Heart left ventricle (tissue), 16 donors: ENCODE measurements around the gene CLIP2. TPM values are rescaled to one million over a fixed set of nuclear protein-coding genes. Genes with fewer than 3 reads are reported as not detected.

ENCODE experiments used
- ATAC-seq, 4 donors: fragments of 200-7000 bp; cut with Tn5 transposase; one replicate each; pipeline ENCODE4 v1.9.1; 2020 to 2022; ENCODE audit warnings: moderate library complexity in 4 of 4, mild to moderate bottlenecking in 3 of 4, moderate number of reproducible peaks in 1 of 4
- DNase-seq, 5 donors: peaks; one replicate each; pipeline ENCODE4 v3.0.0-alpha.2; 2020
- H3K27ac ChIP-seq, 12 donors: fragments of 200-600 bp; sonication (generic) in 4 of 12; one replicate each; pipeline versions ENCODE4 v1.5.0 to v1.8.0; 2016 to 2022; ENCODE audit warnings: mild to moderate bottlenecking in 2 of 12
- H3K27me3 ChIP-seq, 9 donors: fragments of 200-600 bp; sonication (generic) in 2 of 9; one replicate each; pipeline versions ENCODE4 v1.5.1 to v1.8.0; 2016 to 2022; ENCODE audit warnings: mild to moderate bottlenecking in 3 of 9
- H3K36me3 ChIP-seq, 9 donors: fragments of 200-600 bp; sonication (generic) in 2 of 9; one replicate each; pipeline versions ENCODE4 v1.5.0 to v1.8.0; 2018 to 2022; ENCODE audit warnings: mild to moderate bottlenecking in 2 of 9
- H3K4me1 ChIP-seq, 12 donors: fragments of 200-600 bp; sonication (generic) in 4 of 12; one replicate each; pipeline versions ENCODE4 v1.5.0 to v1.8.0; 2016 to 2022; ENCODE audit warnings: mild to moderate bottlenecking in 3 of 12
- H3K4me3 ChIP-seq, 12 donors: fragments of 200-600 bp; sonication (generic) in 4 of 12; one replicate each; pipeline versions ENCODE4 v1.5.0 to v1.8.0; 2017 to 2022; ENCODE audit warnings: mild to moderate bottlenecking in 9 of 12, moderate library complexity in 4 of 12
- H3K9me3 ChIP-seq, 12 donors: fragments of 200-600 bp; sonication (generic) in 4 of 12; one replicate each; pipeline versions ENCODE4 v1.5.0 to v1.8.0; 2016 to 2022; ENCODE audit warnings: mild to moderate bottlenecking in 1 of 12
- POLR2A ChIP-seq, 2 donors: fragments of 450-650 bp; IDR thresholded peaks; one replicate each; pipeline ENCODE4 v1.6.1; 2017; ENCODE audit warnings: antibody characterized with exemption in 2 of 2, mild to moderate bottlenecking in 2 of 2, moderate library complexity in 2 of 2
- WGBS, 4 donors: extraction: QIAGEN DNeasy Blood & Tissue Kit in 2 of 4; methylation state at CpG; one replicate each; pipeline versions ENCODE4 v1.1.5 to v1.1.7; 2013 to 2018; 5-methylcytosine and 5-hydroxymethylcytosine counted together
- intact Hi-C, 10 donors: fragments of 100-400 bp; cut with DNase I; formaldehyde crosslinking; loops; one replicate each; pipeline versions ENCODE4 v1.11.1 to v1.14.2; 2022
- polyA plus RNA-seq, 2 donors: library from polyadenylated mRNA; stranded (reverse); fragments of 200-250 nt; gene quantifications; one replicate each; pipeline ENCODE4 v1.2.3, GENCODE V29; 2013
- total RNA-seq, 9 donors: library from RNA; depleted of rRNA in 2 of 9; stranded (reverse); fragments of >200 nt in 2 of 9; fragmentation: NEBNext Ultra II Directional in 3 of 9; extraction: Animal tissue kit (Norgen Biotek cat#: 25700) in 3 of 9; gene quantifications; one replicate each; pipeline versions ENCODE4 v1.1.0 to v1.2.4, GENCODE V29; 2016 to 2023
- TF ChIP-seq, protein P1 (sequence below), 12 donors: fragments of 200-600 bp; sonication (generic) in 4 of 12; IDR thresholded peaks; one replicate each; pipeline versions ENCODE4 v1.5.0 to v1.8.0; 2018 to 2022; ENCODE audit warnings: antibody characterized with exemption in 12 of 12, mild to moderate bottlenecking in 5 of 12
- donor health status: ischemic (EF 13 %, LVEDD 7.1; RV severe dilation, severe dysfunction).
- donor health status: healthy with polysubstance abuse.
- donor health status: DM: no; HTN: yes; CAD: no.
- donor health status: DM: no; HTN: no; CAD: no.
- donor health status: ischemic (EF 25% LVEDD 6.9; RV normal size, moderate dysfunction).
- donor health status: ischemic (EF 25% LVEDD 5.7; RV mildly dilated, moderate dysfunction).
- donor health status: healthy.
- donor health status: DM: yes; HTN: yes; CAD: no.
- donor health status: ischemic (EF 35%, LVEDD 5.7; RV mildly dilated, moderate dysfunction).
- donor health status: nonischemic (EF 11% LVEDD 7.7; RV severe dilation, severe dysfunction).
- donor health status: DM: yes; HTN: yes; CAD: no.
- donor health status: PGD.
- donor health status: ischemic (EF 29% LVEDD 5.4; RV normal size, mild dysfunction).
- donor health status: nonischemic (EF 23%, LVEDD 6.1; RV moderate dilation, normal function).

Gene CLIP2
- total and polyA plus RNA-seq, 11 donors, result 4.2 to 17.7 (median 9.0) TPM

DNA sequence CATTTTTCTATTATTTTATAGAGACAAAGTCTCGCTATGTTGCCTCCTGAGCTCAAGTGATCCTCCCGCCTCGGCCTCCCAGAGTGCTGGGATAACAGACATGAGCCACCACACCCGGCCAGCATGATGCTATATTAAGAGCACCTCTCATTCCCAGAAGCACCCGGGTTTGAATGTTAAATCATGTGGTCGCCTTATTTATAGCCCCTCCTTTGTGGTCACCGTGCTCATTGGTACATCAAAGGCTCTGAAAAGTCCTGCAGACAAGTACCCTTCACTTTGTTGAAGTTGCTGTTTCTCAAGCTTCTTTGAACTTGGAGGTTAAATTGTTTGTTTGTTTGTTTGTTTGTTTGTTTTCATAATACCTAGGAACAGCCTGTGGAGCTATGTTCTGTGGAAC is 40.0 kb downstream of the CLIP2 start:
- no peak overlapping the region for H3K27ac ChIP-seq
- no peak overlapping the region for H3K4me3 ChIP-seq
- TF ChIP-seq POLR2A (IDR thresholded peaks at IDR 0.05), result no peak
- TF ChIP-seq, protein P1, sequence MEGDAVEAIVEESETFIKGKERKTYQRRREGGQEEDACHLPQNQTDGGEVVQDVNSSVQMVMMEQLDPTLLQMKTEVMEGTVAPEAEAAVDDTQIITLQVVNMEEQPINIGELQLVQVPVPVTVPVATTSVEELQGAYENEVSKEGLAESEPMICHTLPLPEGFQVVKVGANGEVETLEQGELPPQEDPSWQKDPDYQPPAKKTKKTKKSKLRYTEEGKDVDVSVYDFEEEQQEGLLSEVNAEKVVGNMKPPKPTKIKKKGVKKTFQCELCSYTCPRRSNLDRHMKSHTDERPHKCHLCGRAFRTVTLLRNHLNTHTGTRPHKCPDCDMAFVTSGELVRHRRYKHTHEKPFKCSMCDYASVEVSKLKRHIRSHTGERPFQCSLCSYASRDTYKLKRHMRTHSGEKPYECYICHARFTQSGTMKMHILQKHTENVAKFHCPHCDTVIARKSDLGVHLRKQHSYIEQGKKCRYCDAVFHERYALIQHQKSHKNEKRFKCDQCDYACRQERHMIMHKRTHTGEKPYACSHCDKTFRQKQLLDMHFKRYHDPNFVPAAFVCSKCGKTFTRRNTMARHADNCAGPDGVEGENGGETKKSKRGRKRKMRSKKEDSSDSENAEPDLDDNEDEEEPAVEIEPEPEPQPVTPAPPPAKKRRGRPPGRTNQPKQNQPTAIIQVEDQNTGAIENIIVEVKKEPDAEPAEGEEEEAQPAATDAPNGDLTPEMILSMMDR (IDR thresholded peaks at IDR 0.05), result no peak
- intact Hi-C loops, result no loop called here
- DNase-seq (no peak), ATAC-seq (no peak)
- 78 to 86% (median 80%) methylated on average over 7 of the region's 7 CpGs for WGBS, 4 donors
- no peaks in the 10 kb centered on the region for H3K27me3 ChIP-seq
- no peaks in the 10 kb centered on the region for H3K9me3 ChIP-seq
- peaks cover 0 to 12% (median 0%) of the 10 kb centered on the region in 9 donors for H3K36me3 ChIP-seq
- H3K4me1 ChIP-seq, result peaks cover 0 to 9% (median 0%) of the 10 kb centered on the region in 12 donors

DNA sequence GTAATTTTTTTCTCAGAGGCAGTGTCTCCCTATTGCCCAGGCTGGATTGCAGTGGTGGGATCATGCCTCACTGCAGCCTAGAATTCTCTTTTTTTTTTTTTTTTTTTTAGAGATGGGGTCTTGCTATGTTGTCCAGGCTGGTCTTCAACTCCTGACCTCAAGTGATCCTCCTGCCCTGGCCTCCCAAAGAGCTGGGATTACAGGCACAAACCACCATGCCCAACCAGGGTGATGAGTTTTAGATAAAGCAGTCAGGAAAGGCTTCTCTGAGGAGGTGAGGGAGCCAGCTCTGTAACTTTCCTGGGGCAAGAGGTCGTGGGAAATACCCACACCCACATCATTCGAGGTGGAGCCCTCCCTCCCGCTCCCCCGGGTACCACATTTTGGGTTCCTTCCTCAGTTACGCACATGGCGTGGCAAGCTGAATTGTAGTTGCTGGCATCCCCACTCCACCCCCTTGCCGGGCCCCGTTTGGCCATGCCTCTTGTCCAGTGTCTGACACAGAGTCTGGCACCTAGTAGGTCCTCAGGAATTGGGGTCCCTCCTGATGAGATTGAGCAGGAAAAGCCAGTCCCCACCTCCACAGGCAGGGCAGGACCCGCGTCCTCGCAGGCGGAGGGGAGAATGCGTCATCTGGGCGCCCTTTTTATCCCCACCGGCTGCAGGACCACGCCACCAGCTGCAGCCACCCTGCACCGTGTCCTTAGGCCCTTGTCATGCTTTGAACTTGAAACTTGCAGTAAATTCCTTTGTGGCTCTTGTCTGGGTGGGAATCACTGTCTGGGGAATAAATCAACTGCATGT is 43.4 kb downstream of the CLIP2 start:
- Histone ChIP-seq H3K36me3 (peaks cover 0 to 12% (median 0%) of the 10 kb centered on the region in 9 donors), H3K4me1 (peaks cover 0 to 9% (median 0%) of the 10 kb centered on the region in 12 donors), H3K27ac (no peak overlapping the region), H3K27me3 (no peaks in the 10 kb centered on the region), H3K9me3 (no peaks in the 10 kb centered on the region), H3K4me3 (no peak overlapping the region)
- ATAC-seq (no peak), DNase-seq (no peak)
- no peak for TF ChIP-seq POLR2A (IDR thresholded peaks at IDR 0.05)
- TF ChIP-seq, protein P1 (IDR thresholded peaks at IDR 0.05), result no peak
- WGBS, 4 donors, result 90 to 92% (median 91%) methylated on average over 16 to 17 of the region's 17 CpGs
- intact Hi-C loops, result loop anchor here in 1 of 10 donors (10.0 kb wide), 1 partner anchor 52 kb away; no protein-coding TSS in a partner anchor

DNA sequence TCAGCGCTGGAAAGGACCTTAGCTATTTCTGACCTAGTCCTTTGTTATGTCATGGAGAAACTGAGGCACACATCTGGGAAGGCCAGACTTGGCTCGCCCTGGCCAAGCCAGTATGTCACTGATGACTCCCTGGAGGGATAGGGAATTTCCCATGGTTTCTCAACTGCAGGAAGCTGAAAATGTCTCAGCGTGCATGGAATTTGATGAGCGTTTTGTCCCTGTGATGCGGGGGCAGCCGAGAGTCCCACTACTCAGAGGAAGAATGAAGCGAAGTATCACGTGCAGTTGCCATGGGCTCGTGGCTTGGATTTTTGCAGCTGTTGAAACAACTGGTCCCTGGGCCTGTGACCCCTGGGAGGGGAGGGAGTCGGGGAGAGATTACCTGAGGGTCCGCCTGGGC is 44.8 kb downstream of the CLIP2 start:
- no peak for TF ChIP-seq POLR2A (IDR thresholded peaks at IDR 0.05)
- TF ChIP-seq, protein P1 (IDR thresholded peaks at IDR 0.05), result no peak
- H3K27ac ChIP-seq, result peak overlapping the region in 1 of 12 donors; percentile 34
- ATAC-seq (peak in 3 of 4 donors; percentile 31 to 72 (median 58)), DNase-seq (peak in 3 of 5 donors; percentile 24 to 41 (median 26))
- no peaks in the 10 kb centered on the region for H3K9me3 ChIP-seq
- H3K27me3 ChIP-seq, result no peaks in the 10 kb centered on the region
- H3K4me1 ChIP-seq, result peaks cover 0 to 9% (median 0%) of the 10 kb centered on the region in 12 donors
- H3K4me3 ChIP-seq, result no peak overlapping the region
- intact Hi-C loops, result loop anchor here in 1 of 10 donors (10.0 kb wide), 1 partner anchor 51 kb away; no protein-coding TSS in a partner anchor
- peaks cover 0 to 18% (median 4%) of the 10 kb centered on the region in 9 donors for H3K36me3 ChIP-seq
- 47 to 59% (median 49%) methylated on average over 11 of the region's 11 CpGs for WGBS, 4 donors

DNA sequence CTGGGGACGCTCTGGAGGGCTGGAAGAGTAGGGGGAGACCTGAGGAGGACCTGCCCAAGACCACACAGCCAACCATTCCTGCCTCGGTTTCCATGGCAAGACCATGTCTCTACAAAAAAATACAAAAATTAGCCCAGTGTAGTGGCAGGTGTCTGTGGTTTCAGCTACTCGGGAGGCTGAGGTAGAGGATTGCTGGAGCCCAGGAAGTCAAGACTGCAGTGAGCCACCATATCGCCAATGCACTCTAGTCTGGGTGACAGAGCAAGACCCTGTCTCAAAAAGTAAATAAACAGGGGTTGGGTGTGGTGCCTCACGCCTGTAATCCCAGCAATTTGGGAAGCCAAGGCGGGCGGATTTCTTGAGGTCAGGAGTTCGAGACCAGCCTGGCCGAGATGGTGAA is 48.7 kb downstream of the CLIP2 start:
- H3K36me3 ChIP-seq, result peaks cover 0 to 23% (median 7%) of the 10 kb centered on the region in 9 donors
- H3K9me3 ChIP-seq, result no peaks in the 10 kb centered on the region
- intact Hi-C loops, result loop anchor here in 1 of 10 donors (10.0 kb wide), 1 partner anchor 47 kb away; no protein-coding TSS in a partner anchor
- DNase-seq (no peak), ATAC-seq (no peak)
- H3K4me1 ChIP-seq, result peaks cover 0 to 9% (median 0%) of the 10 kb centered on the region in 12 donors
- no peaks in the 10 kb centered on the region for H3K27me3 ChIP-seq
- WGBS, 4 donors, result 92 to 97% (median 95%) methylated on average over 7 to 9 of the region's 9 CpGs
- H3K4me3 ChIP-seq, result no peak overlapping the region
- H3K27ac ChIP-seq, result no peak overlapping the region
- no peak for TF ChIP-seq POLR2A (IDR thresholded peaks at IDR 0.05)
- TF ChIP-seq, protein P1 (IDR thresholded peaks at IDR 0.05), result no peak
